ENCODE results near the gene ANGPTL1.
A peak's percentile ranks its signal among the peaks of the same experiment; 100 is the strongest.

GRCh38 chr1:178806665-178807300, 64.1 kb downstream of the ANGPTL1 start:
- TF ChIP-seq RARA (CRISPR knock-in tag; IDR thresholded peaks at IDR 0.05) (no peak), CTCF (CRISPR knock-in tag; IDR thresholded peaks at IDR 0.05) (no peak), HOXA9 (CRISPR knock-in tag; IDR thresholded peaks at IDR 0.05; ENCODE audit: borderline replicate concordance) (no peak), SNAPC4 (CRISPR knock-in tag; IDR thresholded peaks at IDR 0.05) (no peak), POLR2AphosphoS5 (IDR thresholded peaks at IDR 0.05; ENCODE audit: low read depth, low read length) (no peak), E2F1 (CRISPR knock-in tag; IDR thresholded peaks at IDR 0.05) (no peak), SOX6 (IDR thresholded peaks at IDR 0.05) (peak; percentile 76; the same call in 1 of the 2 replicates), SOX6 (CRISPR knock-in tag; IDR thresholded peaks at IDR 0.05) (peak; percentile 93)
